ENCODE results near the gene TNFRSF12A.

TNFRSF12A gene

GRCh38 chr16:2980227-2981176, 39.7 kb upstream of the TNFRSF12A start, which contains the start of gene PKMYT1 (continued):
- TF ChIP-seq OVOL3 (tag by site-specific recombination; IDR thresholded peaks at IDR 0.05): no peak
- no peak for TF ChIP-seq ZNF423 (tag by site-specific recombination; IDR thresholded peaks at IDR 0.05)
- TF ChIP-seq ZNF658 (tag by site-specific recombination; IDR thresholded peaks at IDR 0.05): no peak
- peak; percentile 40; the same call in 1 of the 2 replicates for TF ChIP-seq ZNF580 (tag by site-specific recombination; IDR thresholded peaks at IDR 0.05)
- peak; percentile 92 for TF ChIP-seq ZNF600 (tag by site-specific recombination; IDR thresholded peaks at IDR 0.05)
- TF ChIP-seq FEZF1 (tag by site-specific recombination; IDR thresholded peaks at IDR 0.05): no peak
- no peak for TF ChIP-seq SCRT2 (tag by site-specific recombination; IDR thresholded peaks at IDR 0.05)
- peak; percentile 30 for TF ChIP-seq ZXDB (tag by site-specific recombination; IDR thresholded peaks at IDR 0.05)
- peak; percentile 46; the same call in 1 of the 2 replicates for TF ChIP-seq ZBTB11 (tag by site-specific recombination; conservative IDR thresholded peaks at IDR 0.05; ENCODE audit: low read depth)
- no peak for TF ChIP-seq ZNF341 (tag by site-specific recombination; IDR thresholded peaks at IDR 0.05; ENCODE audit: low read depth)
- peak; percentile 60; the same call in 1 of the 2 replicates for TF ChIP-seq KLF16 (tag by site-specific recombination; IDR thresholded peaks at IDR 0.05)
- TF ChIP-seq ZNF560 (tag by site-specific recombination; IDR thresholded peaks at IDR 0.05; ENCODE audit: borderline replicate concordance): no peak
- no peak for TF ChIP-seq ZNF596 (tag by site-specific recombination; IDR thresholded peaks at IDR 0.05)
- TF ChIP-seq ZBTB49 (tag by site-specific recombination; IDR thresholded peaks at IDR 0.05; ENCODE audit: low read depth): no peak
- TF ChIP-seq ZSCAN30 (tag by site-specific recombination; IDR thresholded peaks at IDR 0.05): 0 out of 2 replicates have a peak, but pooled peaks have one; percentile 24
- no peak for TF ChIP-seq ZBTB17 (tag by site-specific recombination; IDR thresholded peaks at IDR 0.05)
- TF ChIP-seq PRDM6 (tag by site-specific recombination; IDR thresholded peaks at IDR 0.05): no peak
- 0 out of 2 replicates have a peak, but pooled peaks have one; percentile 14 for TF ChIP-seq KLF17 (tag by site-specific recombination; IDR thresholded peaks at IDR 0.05)
- TF ChIP-seq EGR2 (tag by site-specific recombination; IDR thresholded peaks at IDR 0.05; ENCODE audit: low read depth): peak; percentile 93
- TF ChIP-seq SP2 (tag by site-specific recombination; IDR thresholded peaks at IDR 0.05): peak; percentile 53
- TF ChIP-seq ZNF2 (tag by site-specific recombination; IDR thresholded peaks at IDR 0.05): peak; percentile 33; the same call in 1 of the 2 replicates
- no peak for TF ChIP-seq ZNF354C (tag by site-specific recombination; IDR thresholded peaks at IDR 0.05; ENCODE audit: borderline replicate concordance, low read depth)
- peak; percentile 76; the same call in 1 of the 2 replicates for TF ChIP-seq ZNF501 (tag by site-specific recombination; IDR thresholded peaks at IDR 0.05)
- TF ChIP-seq ZEB2 (tag by site-specific recombination; IDR thresholded peaks at IDR 0.05): 0 out of 2 replicates have a peak, but pooled peaks have one; percentile 32
- TF ChIP-seq ZNF121 (tag by site-specific recombination; IDR thresholded peaks at IDR 0.05): no peak
- 0 out of 2 replicates have a peak, but pooled peaks have one; percentile 45 for TF ChIP-seq ZNF660 (tag by site-specific recombination; IDR thresholded peaks at IDR 0.05)
